GM12878 (cell line): Measurements from ENCODE around the gene DUSP10. TPM values are rescaled to one million over a fixed set of nuclear protein-coding genes. Genes with fewer than 3 reads are reported as not detected.

Experiments
- ATAC-seq: fragments of 200-7000 bp; cut with Tn5 transposase; 3 replicates; pipeline ENCODE4 v1.9.1; 2020; ENCODE audit warnings: mild to moderate bottlenecking, moderate library complexity
- BruUV-seq: library from RNA; stranded (reverse); fragments of 400-500 nt; replicated peaks from 2 replicates; lab custom pipeline; 2021; lab: Mats Ljungman, UMichigan
- CTCF ChIA-PET: fragments of 300-600 bp; sonication (Branson Sonifier 250); formaldehyde crosslinking; extraction: SDS; loops from one replicate; lab custom pipeline; 2021; ENCODE audit warnings: inconsistent platforms; lab: Yijun Ruan, JAX
- POLR2A ChIA-PET: fragments of 350-600 bp; formaldehyde crosslinking; extraction: SDS; loops from one replicate; lab custom pipeline; 2021; ENCODE audit warnings: inconsistent platforms; lab: Charles Lee
- RAD21 ChIA-PET: fragments of 300-600 bp; sonication (Branson Sonifier 250); formaldehyde crosslinking; loops from one replicate; lab custom pipeline; 2023; ENCODE audit warnings: antibody characterized with exemption; ENCODE audit not compliant: unreplicated experiment; lab: Charles Lee
- SMC1A ChIA-PET: fragments of 300-600 bp; sonication (Branson Sonifier 250); formaldehyde crosslinking; loops from one replicate; lab custom pipeline; 2023; ENCODE audit not compliant: unreplicated experiment, uncharacterized antibody; lab: Charles Lee
- DNase-seq: peaks from one replicate; pipeline ENCODE4 v3.0.0-alpha.2; 2011; ENCODE audit warnings: low read depth, low spot score
- FAIRE-seq: peaks from 3 replicates; lab custom pipeline; 2011; peaks lifted over from hg19 to GRCh38; lab: Jason Lieb, UNC
- H2AFZ ChIP-seq: 2 replicates; pipeline ENCODE4 v1.6.0; 2011; ENCODE audit warnings: low read depth, low read length, control low read depth; ENCODE audit not compliant: control insufficient read depth
- H3K27ac ChIP-seq: 2 replicates; pipeline ENCODE4 v1.5.1; 2011; ENCODE audit warnings: control low read depth; ENCODE audit not compliant: control insufficient read depth, insufficient read depth
- H3K27me3 ChIP-seq, 2 experiments: replicated peaks in 1 of 2; 2 replicates each; pipeline versions ENCODE4 v1.6.0 to v1.6.1; 2011; ENCODE audit warnings: low read length in 1 of 2; ENCODE audit not compliant: control insufficient read depth in 2 of 2, insufficient read depth in 2 of 2
- H3K36me3 ChIP-seq, 2 experiments: 2 replicates each; pipeline ENCODE4 v1.5.1; 2011; ENCODE audit warnings: low read length in 1 of 2; ENCODE audit not compliant: control insufficient read depth in 2 of 2, insufficient read depth in 2 of 2
- H3K4me1 ChIP-seq: 2 replicates; pipeline ENCODE4 v1.6.1; 2011; ENCODE audit warnings: mild to moderate bottlenecking, low read length, moderate library complexity, mixed read lengths; ENCODE audit not compliant: control insufficient read depth, insufficient read depth
- H3K4me2 ChIP-seq: 2 replicates; pipeline ENCODE4 v1.6.0; 2011; ENCODE audit warnings: control low read depth; ENCODE audit not compliant: control insufficient read depth, insufficient read depth
- H3K4me3 ChIP-seq: fragments of 200-600 bp; sonication (generic); 2 replicates; pipeline ENCODE4 v1.5.1; 2016
- H3K79me2 ChIP-seq: 2 replicates; pipeline ENCODE4 v1.6.0; 2011; ENCODE audit warnings: low read length; ENCODE audit not compliant: control insufficient read depth, insufficient read depth
- H3K9ac ChIP-seq: 2 replicates; pipeline ENCODE4 v1.8.0; 2011; ENCODE audit warnings: low read length, control low read depth, mixed read lengths; ENCODE audit not compliant: control insufficient read depth, insufficient read depth
- H3K9me3 ChIP-seq: replicated peaks from 3 replicates; pipeline ENCODE4 v1.5.1; 2011; ENCODE audit warnings: mild to moderate bottlenecking, low read length; ENCODE audit not compliant: control insufficient read depth, insufficient read depth
- H4K20me1 ChIP-seq: 2 replicates; pipeline ENCODE4 v1.6.0; 2011; ENCODE audit not compliant: control insufficient read depth, insufficient read depth
- BHLHE40 ChIP-seq, 2 experiments: fragments of 450-650 bp in 1 of 2; IDR thresholded peaks; 2 replicates each; pipeline ENCODE4 v1.6.1; 2011 to 2017; ENCODE audit warnings: low read depth in 2 of 2, borderline replicate concordance in 1 of 2, improper control_type of control experiment in 1 of 2, low read length in 1 of 2, mild to moderate bottlenecking in 1 of 2
- CBX5 ChIP-seq: sonication (generic); IDR thresholded peaks from 2 replicates; pipeline ENCODE4 v1.6.1; 2016; ENCODE audit warnings: low read depth, moderate library complexity, mild to moderate bottlenecking, inconsistent platforms
- ETV6 ChIP-seq, 2 experiments: fragments of 450-650 bp in 1 of 2; IDR thresholded peaks in 1 of 2; conservative IDR thresholded peaks in 1 of 2; 2 replicates each; pipeline ENCODE4 v1.6.1; 2014; ENCODE audit warnings: antibody characterized with exemption in 1 of 2, borderline replicate concordance in 1 of 2, low read depth in 1 of 2, mild to moderate bottlenecking in 1 of 2, moderate library complexity in 1 of 2
- FOXK2 ChIP-seq: fragments of 450-650 bp; IDR thresholded peaks from 2 replicates; pipeline ENCODE4 v1.6.1; 2017; ENCODE audit warnings: mild to moderate bottlenecking, moderate library complexity
- IKZF2 ChIP-seq, 2 experiments: fragments of 450-650 bp; IDR thresholded peaks; 2 replicates each; pipeline ENCODE4 v1.6.1; 2017; ENCODE audit warnings: mild to moderate bottlenecking in 2 of 2, moderate library complexity in 2 of 2
- POLR2AphosphoS2 ChIP-seq: IDR thresholded peaks from 2 replicates; pipeline ENCODE4 v1.6.1; 2011; ENCODE audit warnings: low read depth, mild to moderate bottlenecking, low read length, improper control_type of control experiment, moderate library complexity
- REST ChIP-seq: IDR thresholded peaks from 2 replicates; pipeline ENCODE4 v1.6.1; 2012; ENCODE audit warnings: mild to moderate bottlenecking, low read depth, low read length
- SMC3 ChIP-seq: IDR thresholded peaks from 2 replicates; pipeline ENCODE4 v1.6.1; 2011; ENCODE audit warnings: low read length, improper control_type of control experiment, borderline replicate concordance
- SP1 ChIP-seq: IDR thresholded peaks from one replicate; pipeline ENCODE4 v1.6.1; 2011; ENCODE audit warnings: low read depth, low read length
- STAT1 ChIP-seq: fragments of 450-650 bp; conservative IDR thresholded peaks from 2 replicates; pipeline ENCODE4 v1.6.1; 2014; ENCODE audit warnings: antibody characterized with exemption, mild to moderate bottlenecking
- WRNIP1 ChIP-seq: IDR thresholded peaks from 2 replicates; pipeline ENCODE4 v1.6.1; 2011; ENCODE audit warnings: low read depth, low read length, improper control_type of control experiment, borderline replicate concordance
- WGBS: methylation state at CpG from one replicate; pipeline ENCODE4 v1.1.6; 2016; ENCODE audit warnings: low lambda C conversion rate; ENCODE audit not compliant: insufficient replicate concordance, insufficient coverage; ENCODE audit errors: missing lambda C conversion rate; 5-methylcytosine and 5-hydroxymethylcytosine counted together
- in situ Hi-C: fragments of 300-500 bp; cut with MboI; formaldehyde crosslinking; loops from 9 replicates; pipeline ENCODE4 v1.14.3; 2018; ENCODE audit warnings: mixed read lengths
- intact Hi-C: fragments of 100-400 bp; cut with micrococcal nuclease; formaldehyde crosslinking; loops from one replicate; pipeline ENCODE4 v1.14.2; 2022; ENCODE audit not compliant: unreplicated experiment
- polyA plus RNA-seq, 11 experiments: library from polyadenylated mRNA; depleted of rRNA in 4 of 11; unstranded in 6 of 11; stranded (reverse) in 5 of 11; fragments of >200 nt; fragmentation: Nextera tagmentation in 4 of 11; fragmentation: Illumina TruSeq in 1 of 11; extraction: Ambion mirVana in 4 of 11; extraction: Trizol in 1 of 11; gene quantifications; 1 replicate in 1 of 11; 2 replicates in 10 of 11; pipeline versions ENCODE4 v1.2.1 to v1.2.3, GENCODE V29; 2011 to 2016; ENCODE audit warnings: inconsistent platforms in 2 of 11, missing spikeins in 2 of 11, low read depth in 1 of 11
- total RNA-seq, 4 experiments: library from RNA; depleted of rRNA in 3 of 4; stranded (reverse); fragments of >200 nt in 3 of 4; fragmentation: Illumina TruSeq in 1 of 4; extraction: Trizol in 1 of 4; gene quantifications; 2 replicates each; pipeline versions ENCODE4 v1.2.1 to v1.2.3, GENCODE V29; 2013 to 2021
- TF ChIP-seq, protein P1 (sequence below): fragments of 450-650 bp; IDR thresholded peaks from 2 replicates; pipeline ENCODE4 v1.6.1; 2016; ENCODE audit warnings: mild to moderate bottlenecking
- TF ChIP-seq, protein P2 (sequence below): fragments of 450-650 bp; IDR thresholded peaks from 2 replicates; pipeline ENCODE4 v1.6.1; 2017; ENCODE audit warnings: antibody characterized with exemption, mild to moderate bottlenecking, moderate library complexity

Gene DUSP10
- total and polyA plus RNA-seq, 10 of the 15 experiments (the other 5 are each of a cell fraction or from before 2014, with no cell fraction given): 20.3 to 38.4 (median 27.8) TPM

GRCh38 chr1:221742555-221743415, 896 bp upstream of the DUSP10 start:
- CTCF ChIA-PET: interaction anchor here (0.6 to 5.8 kb wide), 41 partner anchors 9 to 428 kb away, joined by 3 to 64 read pairs (median 5); no protein-coding TSS in a partner anchor
- no TSS peak for BruUV-seq
- TF ChIP-seq FOXK2 (no peak), SP1 (no peak), WRNIP1 (no peak), STAT1 (0 out of 2 replicates have a peak, but pooled peaks have one; percentile 63), ETV6 (conservative IDR thresholded peaks at IDR 0.05 in 1 of 2, IDR thresholded peaks at IDR 0.05 in 1 of 2; ENCODE audit: borderline replicate concordance in 1 of 2, low read depth in 1 of 2) (peak in 1 of 2 experiments; percentile 34; a peak in 1 of 4 replicates), SMC3 (peak; percentile 21; the same call in 1 of the 2 replicates), REST (0 out of 2 replicates have a peak, but pooled peaks have one; percentile 14), IKZF2 (IDR thresholded peaks at IDR 0.05) (peak in 1 of 2 experiments; percentile 15; a peak in 2 of 4 replicates), POLR2AphosphoS2 (peak; percentile 24; the same call in 1 of the 2 replicates), CBX5 (peak; percentile 11; the same call in 1 of the 2 replicates), BHLHE40 (IDR thresholded peaks at IDR 0.05; ENCODE audit: borderline replicate concordance in 1 of 2, low read depth in 2 of 2, low read length in 1 of 2) (peak in 1 of 2 experiments; percentile 68; a peak in 2 of 4 replicates)
- TF ChIP-seq, protein P1, sequence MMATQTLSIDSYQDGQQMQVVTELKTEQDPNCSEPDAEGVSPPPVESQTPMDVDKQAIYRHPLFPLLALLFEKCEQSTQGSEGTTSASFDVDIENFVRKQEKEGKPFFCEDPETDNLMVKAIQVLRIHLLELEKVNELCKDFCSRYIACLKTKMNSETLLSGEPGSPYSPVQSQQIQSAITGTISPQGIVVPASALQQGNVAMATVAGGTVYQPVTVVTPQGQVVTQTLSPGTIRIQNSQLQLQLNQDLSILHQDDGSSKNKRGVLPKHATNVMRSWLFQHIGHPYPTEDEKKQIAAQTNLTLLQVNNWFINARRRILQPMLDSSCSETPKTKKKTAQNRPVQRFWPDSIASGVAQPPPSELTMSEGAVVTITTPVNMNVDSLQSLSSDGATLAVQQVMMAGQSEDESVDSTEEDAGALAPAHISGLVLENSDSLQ: no peak
- TF ChIP-seq, protein P2, sequence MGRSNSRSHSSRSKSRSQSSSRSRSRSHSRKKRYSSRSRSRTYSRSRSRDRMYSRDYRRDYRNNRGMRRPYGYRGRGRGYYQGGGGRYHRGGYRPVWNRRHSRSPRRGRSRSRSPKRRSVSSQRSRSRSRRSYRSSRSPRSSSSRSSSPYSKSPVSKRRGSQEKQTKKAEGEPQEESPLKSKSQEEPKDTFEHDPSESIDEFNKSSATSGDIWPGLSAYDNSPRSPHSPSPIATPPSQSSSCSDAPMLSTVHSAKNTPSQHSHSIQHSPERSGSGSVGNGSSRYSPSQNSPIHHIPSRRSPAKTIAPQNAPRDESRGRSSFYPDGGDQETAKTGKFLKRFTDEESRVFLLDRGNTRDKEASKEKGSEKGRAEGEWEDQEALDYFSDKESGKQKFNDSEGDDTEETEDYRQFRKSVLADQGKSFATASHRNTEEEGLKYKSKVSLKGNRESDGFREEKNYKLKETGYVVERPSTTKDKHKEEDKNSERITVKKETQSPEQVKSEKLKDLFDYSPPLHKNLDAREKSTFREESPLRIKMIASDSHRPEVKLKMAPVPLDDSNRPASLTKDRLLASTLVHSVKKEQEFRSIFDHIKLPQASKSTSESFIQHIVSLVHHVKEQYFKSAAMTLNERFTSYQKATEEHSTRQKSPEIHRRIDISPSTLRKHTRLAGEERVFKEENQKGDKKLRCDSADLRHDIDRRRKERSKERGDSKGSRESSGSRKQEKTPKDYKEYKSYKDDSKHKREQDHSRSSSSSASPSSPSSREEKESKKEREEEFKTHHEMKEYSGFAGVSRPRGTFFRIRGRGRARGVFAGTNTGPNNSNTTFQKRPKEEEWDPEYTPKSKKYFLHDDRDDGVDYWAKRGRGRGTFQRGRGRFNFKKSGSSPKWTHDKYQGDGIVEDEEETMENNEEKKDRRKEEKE: 0 out of 2 replicates have a peak, but pooled peaks have one; percentile 25

More at GRCh38 chr1:221742555-221743415, 896 bp upstream of the DUSP10 start:
- Histone ChIP-seq H3K9ac (peak overlapping the region; percentile 88), H3K4me3 (peak overlapping the region; percentile 90), H3K79me2 (peaks cover 51% of the 10 kb centered on the region), H4K20me1 (no peaks in the 10 kb centered on the region), H2AFZ (peak overlapping the region; percentile 49), H3K9me3 (peaks cover 12% of the 10 kb centered on the region), H3K27me3 (no peaks in the 10 kb centered on the region), H3K4me2 (peak overlapping the region; percentile 88), H3K27ac (peak overlapping the region; percentile 89), H3K36me3 (no peaks in the 10 kb centered on the region; a peak in 3 of 4 replicates), H3K4me1 (peaks cover 20% of the 10 kb centered on the region)
- peak; percentile 68 for ATAC-seq
- no peak for FAIRE-seq
- no peak for DNase-seq
- intact Hi-C loops: loop anchor here (1.0 to 5.0 kb wide), 8 partner anchors 12 to 864 kb away; partner anchors contain the start of gene HLX
- ChIA-PET RAD21 (interaction anchor here (0.5 to 8.9 kb wide), 51 partner anchors 9 to 712 kb away, joined by 3 to 244 read pairs (median 5); no protein-coding TSS in a partner anchor), POLR2A (interaction anchor here (0.7 to 7.9 kb wide), 20 partner anchors 12 to 975 kb away, joined by 3 to 99 read pairs (median 8); no protein-coding TSS in a partner anchor), SMC1A (interaction anchor here (0.6 to 11.1 kb wide), 46 partner anchors 16 to 428 kb away, joined by 3 to 211 read pairs (median 5); no protein-coding TSS in a partner anchor)
- under 1% methylated on average over 55 of the region's 98 CpGs for WGBS
- in situ Hi-C loops: no loop called here
